ENCODE measurements around the gene FTH1.

Gene FTH1

GRCh38 chr11:61916737-61917333 is 50.6 kb downstream of the FTH1 start:
- no peak for DNase-seq (ENCODE audit: low spot score)

DNA sequence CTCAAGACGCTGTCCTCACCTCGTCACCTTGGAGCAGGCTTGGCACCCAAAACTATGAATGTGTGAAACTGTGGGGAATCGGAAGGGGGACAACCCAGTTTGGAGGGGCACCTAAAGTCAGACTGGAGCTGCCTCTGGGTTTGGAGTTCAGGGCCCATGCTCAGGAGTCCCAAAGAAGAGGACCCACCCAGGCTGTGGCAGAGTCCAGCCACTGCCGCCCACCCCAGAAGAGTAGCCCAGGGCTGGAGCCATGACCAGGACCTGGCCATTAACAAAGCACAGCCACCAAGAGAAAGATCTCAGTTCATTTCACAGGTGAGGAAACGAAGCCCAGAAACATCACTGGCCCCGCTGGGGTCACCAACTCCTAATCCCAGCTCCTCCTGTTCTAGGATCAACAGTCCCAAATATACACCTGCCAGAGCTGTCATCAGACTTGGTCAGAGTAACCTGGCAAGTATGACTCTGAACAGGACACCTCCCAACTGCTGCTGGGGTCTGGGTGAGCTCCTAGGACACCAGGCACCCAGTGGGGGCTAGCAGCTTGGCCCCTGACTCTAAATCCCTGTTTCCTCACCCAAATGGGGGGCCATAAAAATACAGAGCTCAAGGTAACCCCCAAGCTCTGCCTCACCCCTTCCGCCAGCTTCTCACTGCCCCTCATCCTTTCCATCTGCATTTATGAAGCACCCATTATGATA is 52.8 kb downstream of the FTH1 start:
- DNase-seq (ENCODE audit: low spot score) = no peak

Measured in CD4-positive, alpha-beta T cell treated with Interleukin-6 at 100 ng/mL for 8 hours (primary cell).